Dermis blood vessel endothelial cell (primary cell): Measurements from ENCODE around the gene NEU4. TPM values are rescaled to one million over a fixed set of nuclear protein-coding genes. Genes with fewer than 3 reads are reported as not detected.
A peak's percentile ranks its signal among the peaks of the same experiment; 100 is the strongest.

Experiments
- DNase-seq: peaks from one replicate; pipeline ENCODE4 v3.0.0; 2010
- total RNA-seq: library from RNA; depleted of rRNA; stranded (reverse); fragments of >200 nt; gene quantifications from 2 replicates; pipeline ENCODE4 v1.2.3, GENCODE V29; 2014

Gene NEU4
- total RNA-seq, 1 donor from 2014 or later = not detected

- no peak for DNase-seq
Measured at GRCh38 chr2:241853651-241854341, 44.8 kb downstream of the NEU4 start.

GRCh38 chr2:241854342-241855244 is 45.6 kb downstream of the NEU4 start:
- peak; percentile 34 for DNase-seq

GRCh38 chr2:241855245-241855887 is 46.4 kb downstream of the NEU4 start:
- no peak for DNase-seq

GRCh38 chr2:241855888-241856422 is 47.0 kb downstream of the NEU4 start:
- DNase-seq = no peak

GRCh38 chr2:241857041-241857541 is 48.1 kb downstream of the NEU4 start:
- DNase-seq = no peak

GRCh38 chr2:241857572-241858121 is 48.7 kb downstream of the NEU4 start:
- DNase-seq = no peak

- no peak for DNase-seq
Measured at GRCh38 chr2:241858206-241859016, 49.4 kb downstream of the NEU4 start, which contains the start of gene PDCD1. TSS of gene PDCD1 (minus strand) at chr2:241858894. CDS start at chr2:241858838, 56 bp downstream.

- no peak for DNase-seq
Measured at GRCh38 chr2:241859017-241859435, 50.0 kb downstream of the NEU4 start.

GRCh38 chr2:241859436-241860183 is 50.6 kb downstream of the NEU4 start:
- peak; percentile 29 for DNase-seq

- no peak for DNase-seq
Measured at GRCh38 chr2:241860184-241861078, 51.4 kb downstream of the NEU4 start.

- DNase-seq = no peak
Measured at GRCh38 chr2:241861264-241861663, 52.3 kb downstream of the NEU4 start.

GRCh38 chr2:241862093-241862492 is 53.1 kb downstream of the NEU4 start:
- no peak for DNase-seq

GRCh38 chr2:241862775-241863535 is 54.0 kb downstream of the NEU4 start:
- no peak for DNase-seq

- peak; percentile 71 for DNase-seq
Measured at GRCh38 chr2:241863536-241863954, 54.6 kb downstream of the NEU4 start.

- no peak for DNase-seq
Measured at GRCh38 chr2:241864168-241864849, 55.3 kb downstream of the NEU4 start.

GRCh38 chr2:241864850-241865213 is 55.8 kb downstream of the NEU4 start:
- DNase-seq = no peak

GRCh38 chr2:241865416-241865956 is 56.5 kb downstream of the NEU4 start:
- DNase-seq = no peak
